Stomach smooth muscle (tissue), 2 donors: Measurements from ENCODE around the gene BACH1.

Experiments
- H3K27ac ChIP-seq: one replicate; pipeline ENCODE4 v1.7.0; 2013; ENCODE audit warnings: mild to moderate bottlenecking, low read length, inconsistent platforms
- H3K27me3 ChIP-seq, 2 donors: one replicate each; pipeline ENCODE4 v1.7.0; 2013; ENCODE audit warnings: low read length in 2 of 2; ENCODE audit not compliant: insufficient read depth in 2 of 2, control insufficient read depth in 1 of 2
- H3K36me3 ChIP-seq, 2 donors: one replicate each; pipeline ENCODE4 v1.7.0; 2013; ENCODE audit warnings: low read length in 2 of 2; ENCODE audit not compliant: control insufficient read depth in 2 of 2, insufficient read depth in 2 of 2
- H3K4me1 ChIP-seq: one replicate; pipeline ENCODE4 v1.7.0; 2013; ENCODE audit warnings: low read length; ENCODE audit not compliant: control insufficient read depth, insufficient read depth
- H3K4me3 ChIP-seq, 2 donors: one replicate each; pipeline ENCODE4 v1.7.0; 2013; ENCODE audit warnings: low read length in 2 of 2
- H3K9ac ChIP-seq, 2 donors: one replicate each; pipeline ENCODE4 v1.7.0; 2013; ENCODE audit warnings: low read length in 2 of 2, mild to moderate bottlenecking in 1 of 2
- H3K9me3 ChIP-seq, 2 donors: one replicate each; pipeline ENCODE4 v1.7.0; 2013; ENCODE audit warnings: low read length in 2 of 2; ENCODE audit not compliant: control insufficient read depth in 2 of 2
- donor health status: healthy.
- donor health status: Pancreatic carcinoma.

BACH1 gene

GRCh38 chr21:29382030-29382654, 83.4 kb downstream of the BACH1 start:
- no peaks in the 10 kb centered on the region for H3K4me1 ChIP-seq
- no peak overlapping the region for H3K4me3 ChIP-seq
- no peaks in the 10 kb centered on the region for H3K27me3 ChIP-seq
- H3K9ac ChIP-seq = no peak overlapping the region
- H3K27ac ChIP-seq = no peak overlapping the region
- H3K36me3 ChIP-seq = no peaks in the 10 kb centered on the region
- no peaks in the 10 kb centered on the region for H3K9me3 ChIP-seq

GRCh38 chr21:29384683-29385359, 86.1 kb downstream of the BACH1 start:
- H3K27me3 ChIP-seq = no peaks in the 10 kb centered on the region
- H3K4me1 ChIP-seq = no peaks in the 10 kb centered on the region
- no peak overlapping the region for H3K4me3 ChIP-seq
- no peak overlapping the region for H3K27ac ChIP-seq
- H3K9me3 ChIP-seq = no peaks in the 10 kb centered on the region
- no peaks in the 10 kb centered on the region for H3K36me3 ChIP-seq
- no peak overlapping the region for H3K9ac ChIP-seq

GRCh38 chr21:29385934-29386520, 87.3 kb downstream of the BACH1 start:
- no peak overlapping the region for H3K27ac ChIP-seq

GRCh38 chr21:29386803-29387202, 88.1 kb downstream of the BACH1 start:
- no peak overlapping the region for H3K27ac ChIP-seq
- no peaks in the 10 kb centered on the region for H3K27me3 ChIP-seq
- H3K36me3 ChIP-seq = no peaks in the 10 kb centered on the region
- no peak overlapping the region for H3K4me3 ChIP-seq
- no peak overlapping the region for H3K9ac ChIP-seq
- no peaks in the 10 kb centered on the region for H3K9me3 ChIP-seq
- no peaks in the 10 kb centered on the region for H3K4me1 ChIP-seq

More at GRCh38 chr21:29385934-29386520, 87.3 kb downstream of the BACH1 start:
- no peaks in the 10 kb centered on the region for H3K4me1 ChIP-seq
- no peaks in the 10 kb centered on the region for H3K27me3 ChIP-seq
- H3K9ac ChIP-seq = no peak overlapping the region
- H3K9me3 ChIP-seq = no peaks in the 10 kb centered on the region
- no peaks in the 10 kb centered on the region for H3K36me3 ChIP-seq
- H3K4me3 ChIP-seq = no peak overlapping the region

GRCh38 chr21:29387598-29387997, 88.9 kb downstream of the BACH1 start:
- no peaks in the 10 kb centered on the region for H3K27me3 ChIP-seq
- no peaks in the 10 kb centered on the region for H3K36me3 ChIP-seq
- no peak overlapping the region for H3K27ac ChIP-seq
- no peaks in the 10 kb centered on the region for H3K9me3 ChIP-seq
- no peaks in the 10 kb centered on the region for H3K4me1 ChIP-seq
- no peak overlapping the region for H3K4me3 ChIP-seq
- no peak overlapping the region for H3K9ac ChIP-seq

GRCh38 chr21:29389136-29389535, 90.4 kb downstream of the BACH1 start:
- Histone ChIP-seq H3K4me3 (no peak overlapping the region), H3K27me3 (no peaks in the 10 kb centered on the region), H3K27ac (no peak overlapping the region), H3K9ac (no peak overlapping the region), H3K36me3 (no peaks in the 10 kb centered on the region), H3K4me1 (no peaks in the 10 kb centered on the region), H3K9me3 (no peaks in the 10 kb centered on the region)

- Histone ChIP-seq H3K27me3 (no peaks in the 10 kb centered on the region), H3K4me1 (no peaks in the 10 kb centered on the region), H3K4me3 (no peak overlapping the region), H3K27ac (no peak overlapping the region), H3K36me3 (no peaks in the 10 kb centered on the region), H3K9ac (no peak overlapping the region), H3K9me3 (no peaks in the 10 kb centered on the region)
These were observed 92.1 kb downstream of the BACH1 start for GRCh38 chr21:29390778-29391177.

GRCh38 chr21:29394051-29394450, 95.3 kb downstream of the BACH1 start:
- Histone ChIP-seq H3K36me3 (no peaks in the 10 kb centered on the region), H3K27ac (no peak overlapping the region), H3K27me3 (no peaks in the 10 kb centered on the region), H3K9me3 (no peaks in the 10 kb centered on the region), H3K4me3 (no peak overlapping the region), H3K9ac (no peak overlapping the region), H3K4me1 (no peaks in the 10 kb centered on the region)
